Thyroid gland (tissue), 4 donors: ENCODE results near the gene IL1RL1. TPM values are rescaled to one million over a fixed set of nuclear protein-coding genes. Genes with fewer than 3 reads are reported as not detected.

Source experiments
- DNase-seq, 2 donors: peaks; one replicate each; pipeline ENCODE4 v3.0.0-alpha.2; 2019
- H3K27ac ChIP-seq, 3 donors: fragments of 200-600 bp; sonication (generic); 1 replicate in 2 of 3; 2 replicates in 1 of 3; pipeline ENCODE4 v1.5.1; 2016 to 2019; ENCODE audit warnings: mild to moderate bottlenecking in 1 of 3, moderate library complexity in 1 of 3
- H3K27me3 ChIP-seq: fragments of 200-600 bp; sonication (generic); one replicate; pipeline ENCODE4 v1.5.1; 2019
- H3K36me3 ChIP-seq, 2 donors: fragments of 200-600 bp; sonication (generic); one replicate each; pipeline ENCODE4 v1.5.1; 2016 to 2019
- H3K4me1 ChIP-seq, 2 donors: fragments of 200-600 bp; sonication (generic); one replicate each; pipeline ENCODE4 v1.5.1; 2017 to 2019
- H3K4me3 ChIP-seq, 3 donors: fragments of 200-600 bp; sonication (generic); replicated peaks in 1 of 3; 1 replicate in 2 of 3; 2 replicates in 1 of 3; pipeline ENCODE4 v1.5.1; 2016; ENCODE audit warnings: mild to moderate bottlenecking in 1 of 3
- H3K9me3 ChIP-seq: fragments of 200-600 bp; sonication (generic); one replicate; pipeline ENCODE4 v1.5.1; 2017
- POLR2A ChIP-seq, 2 donors: fragments of 450-650 bp; IDR thresholded peaks; one replicate each; pipeline ENCODE4 v1.6.1; 2017; ENCODE audit warnings: antibody characterized with exemption in 2 of 2, mild to moderate bottlenecking in 2 of 2, moderate library complexity in 1 of 2
- WGBS, 2 donors: methylation state at CpG; one replicate each; pipeline ENCODE4 v1.1.5; 2017; 5-methylcytosine and 5-hydroxymethylcytosine counted together
- intact Hi-C: fragments of 100-400 bp; cut with DNase I; formaldehyde crosslinking; loops from one replicate; pipeline ENCODE4 v1.15.1; 2023
- total RNA-seq, 4 donors: library from RNA; depleted of rRNA; stranded (reverse); fragments of >200 nt; gene quantifications; one replicate each; pipeline ENCODE4 v1.2.3, GENCODE V29; 2016
- TF ChIP-seq, protein P1 (sequence below), 6 experiments: fragments of 200-600 bp in 3 of 6; fragments of 450-650 bp in 3 of 6; sonication (generic) in 3 of 6; IDR thresholded peaks; one replicate each; pipeline ENCODE4 v1.5.1; 2016 to 2019; ENCODE audit warnings: antibody characterized with exemption in 6 of 6, mild to moderate bottlenecking in 2 of 6, inconsistent platforms in 1 of 6, moderate library complexity in 1 of 6

The IL1RL1 gene
- total RNA-seq, 4 donors from 2014 or later: 1.0 to 5.0 (median 3.1) TPM

DNA sequence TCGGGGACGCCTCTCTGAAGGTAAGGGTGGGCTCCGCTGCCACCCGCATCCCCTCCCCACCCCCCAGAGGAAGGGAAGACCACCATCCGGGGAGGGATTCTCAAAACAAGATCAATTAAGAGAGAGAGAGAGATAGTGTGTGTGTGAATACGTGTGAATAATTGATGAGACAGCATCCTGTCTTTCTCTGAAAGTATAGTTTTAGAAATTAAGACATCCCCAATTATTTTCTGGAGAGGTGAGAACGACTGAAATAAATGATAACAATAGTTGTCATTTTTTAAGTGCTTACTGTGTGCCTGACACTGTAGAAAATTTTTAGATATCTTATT is 45.0 kb downstream of the IL1RL1 start:
- no peaks in the 10 kb centered on the region for H3K27me3 ChIP-seq
- no peaks in the 10 kb centered on the region for H3K9me3 ChIP-seq
- peak overlapping the region in 2 of 3 donors; percentile 70 for H3K27ac ChIP-seq
- no peak for DNase-seq
- 23 to 24% methylated on average over 7 of the region's 7 CpGs for WGBS, 2 donors
- TF ChIP-seq, protein P1, sequence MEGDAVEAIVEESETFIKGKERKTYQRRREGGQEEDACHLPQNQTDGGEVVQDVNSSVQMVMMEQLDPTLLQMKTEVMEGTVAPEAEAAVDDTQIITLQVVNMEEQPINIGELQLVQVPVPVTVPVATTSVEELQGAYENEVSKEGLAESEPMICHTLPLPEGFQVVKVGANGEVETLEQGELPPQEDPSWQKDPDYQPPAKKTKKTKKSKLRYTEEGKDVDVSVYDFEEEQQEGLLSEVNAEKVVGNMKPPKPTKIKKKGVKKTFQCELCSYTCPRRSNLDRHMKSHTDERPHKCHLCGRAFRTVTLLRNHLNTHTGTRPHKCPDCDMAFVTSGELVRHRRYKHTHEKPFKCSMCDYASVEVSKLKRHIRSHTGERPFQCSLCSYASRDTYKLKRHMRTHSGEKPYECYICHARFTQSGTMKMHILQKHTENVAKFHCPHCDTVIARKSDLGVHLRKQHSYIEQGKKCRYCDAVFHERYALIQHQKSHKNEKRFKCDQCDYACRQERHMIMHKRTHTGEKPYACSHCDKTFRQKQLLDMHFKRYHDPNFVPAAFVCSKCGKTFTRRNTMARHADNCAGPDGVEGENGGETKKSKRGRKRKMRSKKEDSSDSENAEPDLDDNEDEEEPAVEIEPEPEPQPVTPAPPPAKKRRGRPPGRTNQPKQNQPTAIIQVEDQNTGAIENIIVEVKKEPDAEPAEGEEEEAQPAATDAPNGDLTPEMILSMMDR (IDR thresholded peaks at IDR 0.05): no peak
- no peak for TF ChIP-seq POLR2A (IDR thresholded peaks at IDR 0.05)
- intact Hi-C loops: loop anchor here (10.0 kb wide), 1 partner anchor 342 kb away; no protein-coding TSS in a partner anchor
- peaks cover 3 to 5% of the 10 kb centered on the region in 2 donors for H3K4me1 ChIP-seq
- no peaks in the 10 kb centered on the region for H3K36me3 ChIP-seq
- H3K4me3 ChIP-seq: peak overlapping the region; percentile 50 to 93 (median 53)

DNA sequence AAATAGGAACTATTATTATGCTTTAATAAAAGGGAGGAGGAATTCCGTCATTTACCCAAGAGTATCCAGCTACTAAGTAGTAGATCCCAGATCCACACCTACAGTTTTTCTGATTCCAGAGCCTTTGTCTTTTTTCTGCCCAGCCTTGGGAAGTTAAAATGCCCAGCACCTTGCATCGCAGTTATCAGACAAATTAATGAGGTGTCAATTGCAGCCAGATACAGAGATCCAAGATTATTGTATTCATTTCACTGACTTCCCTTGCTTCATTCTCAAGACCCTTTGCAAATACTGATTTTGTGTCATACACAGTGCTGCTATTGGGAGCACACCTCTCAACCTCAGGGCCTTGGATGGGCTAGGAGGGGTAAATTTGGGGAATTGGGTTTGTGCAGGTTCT is 45.4 kb downstream of the IL1RL1 start:
- no peak for DNase-seq
- intact Hi-C loops: loop anchor here (10.0 kb wide), 1 partner anchor 342 kb away; no protein-coding TSS in a partner anchor
- Histone ChIP-seq H3K27me3 (no peaks in the 10 kb centered on the region), H3K4me1 (peaks cover 3 to 5% of the 10 kb centered on the region in 2 donors), H3K36me3 (no peaks in the 10 kb centered on the region), H3K27ac (no peak overlapping the region), H3K4me3 (no peak overlapping the region), H3K9me3 (no peaks in the 10 kb centered on the region)
- no peak for TF ChIP-seq POLR2A (IDR thresholded peaks at IDR 0.05)
- TF ChIP-seq, protein P1 (IDR thresholded peaks at IDR 0.05): no peak
- 85% methylated on average over 2 of the region's 2 CpGs for WGBS, 2 donors

DNA sequence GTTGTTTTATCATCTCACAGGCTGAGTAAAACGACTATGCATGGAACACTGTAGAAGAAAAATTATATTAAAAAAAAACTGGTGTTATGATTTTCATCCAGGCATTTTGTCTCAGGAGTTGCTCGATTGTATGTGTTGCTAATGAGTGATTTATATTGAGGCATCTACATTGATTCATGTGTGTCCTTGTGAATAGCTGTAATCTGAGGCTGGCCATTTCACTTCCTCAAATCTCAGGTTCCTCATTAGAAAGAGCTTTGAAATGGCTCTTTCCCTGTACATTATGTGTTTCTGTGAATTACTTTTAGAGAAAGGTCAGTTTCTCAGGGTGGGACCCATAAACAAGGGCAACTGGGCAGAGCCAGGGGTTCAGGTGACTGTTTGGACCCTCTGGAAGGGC is 46.6 kb downstream of the IL1RL1 start:
- intact Hi-C loops: loop anchor here (10.0 kb wide), 1 partner anchor 343 kb away; no protein-coding TSS in a partner anchor
- H3K9me3 ChIP-seq: no peaks in the 10 kb centered on the region
- no peak for DNase-seq
- no peaks in the 10 kb centered on the region for H3K36me3 ChIP-seq
- no peak overlapping the region for H3K4me3 ChIP-seq
- no peak overlapping the region for H3K27ac ChIP-seq
- no peak for TF ChIP-seq POLR2A (IDR thresholded peaks at IDR 0.05)
- TF ChIP-seq, protein P1 (IDR thresholded peaks at IDR 0.05): no peak
- H3K27me3 ChIP-seq: no peaks in the 10 kb centered on the region
- H3K4me1 ChIP-seq: peaks cover 3 to 5% of the 10 kb centered on the region in 2 donors
- WGBS, 2 donors: 71 to 81% methylated on average over 2 of the region's 2 CpGs

DNA sequence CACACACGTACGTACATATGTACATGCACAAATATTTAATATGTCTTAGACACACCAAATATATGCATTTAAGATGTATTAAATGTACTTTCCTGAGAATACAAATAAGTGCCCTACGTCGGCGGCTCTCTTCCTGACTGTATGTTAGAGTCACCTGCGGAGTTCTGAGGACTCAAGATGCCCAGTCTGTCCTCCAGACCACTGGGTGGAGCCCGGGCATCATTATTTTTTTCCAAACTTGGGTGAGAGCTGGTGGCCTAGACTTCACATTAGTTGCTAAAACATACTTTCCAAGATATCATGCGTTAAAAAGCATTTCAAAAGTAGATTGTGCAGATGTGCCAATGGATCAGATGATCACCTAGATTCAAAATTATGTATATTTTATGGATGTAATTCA is 47.1 kb downstream of the IL1RL1 start:
- H3K36me3 ChIP-seq: no peaks in the 10 kb centered on the region
- H3K4me3 ChIP-seq: no peak overlapping the region
- peaks cover 3 to 5% of the 10 kb centered on the region in 2 donors for H3K4me1 ChIP-seq
- no peaks in the 10 kb centered on the region for H3K9me3 ChIP-seq
- WGBS, 2 donors: 93 to 95% methylated on average over 8 of the region's 8 CpGs
- H3K27me3 ChIP-seq: no peaks in the 10 kb centered on the region
- no peak for DNase-seq
- no peak for TF ChIP-seq POLR2A (IDR thresholded peaks at IDR 0.05)
- TF ChIP-seq, protein P1 (IDR thresholded peaks at IDR 0.05): no peak
- H3K27ac ChIP-seq: no peak overlapping the region
- intact Hi-C loops: loop anchor here (10.0 kb wide), 1 partner anchor 344 kb away; no protein-coding TSS in a partner anchor

DNA sequence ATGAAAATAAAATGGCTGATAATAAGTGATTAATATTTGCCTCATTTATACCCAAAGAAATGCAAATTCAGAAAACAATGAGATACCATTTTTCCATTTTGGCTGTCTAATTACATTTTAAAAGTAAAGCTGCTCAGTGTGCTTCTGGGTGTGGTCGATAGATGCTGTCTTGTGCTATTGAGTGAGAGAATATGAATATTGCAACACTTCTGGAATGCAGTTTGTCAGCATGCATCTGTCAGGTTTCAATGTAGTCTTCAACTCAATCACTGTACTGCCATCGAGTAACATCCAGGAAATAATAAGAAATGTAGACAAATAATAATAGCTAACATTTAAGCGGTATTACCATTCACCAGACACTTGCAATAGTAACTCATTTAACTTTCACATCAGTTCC is 48.2 kb downstream of the IL1RL1 start:
- Histone ChIP-seq H3K27ac (no peak overlapping the region), H3K4me1 (peaks cover 3 to 5% of the 10 kb centered on the region in 2 donors), H3K36me3 (no peaks in the 10 kb centered on the region), H3K27me3 (no peaks in the 10 kb centered on the region), H3K4me3 (no peak overlapping the region), H3K9me3 (no peaks in the 10 kb centered on the region)
- intact Hi-C loops: loop anchor here (10.0 kb wide), 1 partner anchor 345 kb away; no protein-coding TSS in a partner anchor
- TF ChIP-seq, protein P1 (IDR thresholded peaks at IDR 0.05): no peak
- TF ChIP-seq POLR2A (IDR thresholded peaks at IDR 0.05): no peak
- 91 to 93% methylated on average over 3 of the region's 3 CpGs for WGBS, 2 donors
- DNase-seq: no peak
